ENCODE data around the gene FAM83D.

GRCh38 chr20:38979434-38979833 is 53.2 kb downstream of the FAM83D start:
- TF ChIP-seq CTCF (IDR thresholded peaks at IDR 0.05) (no peak), EZH2 (IDR thresholded peaks at IDR 0.05; ENCODE audit: borderline replicate concordance, insufficient read depth, low read depth, low read length, poor library complexity, severe bottlenecking) (no peak)
